Measurements from ENCODE around the gene NBAS. TPM values are rescaled to one million over a fixed set of nuclear protein-coding genes. Genes with fewer than 3 reads are reported as not detected.

The NBAS gene
- polyA plus RNA-seq, 1 of the 3 experiments (the other 2 are of a cell fraction): 12.0 TPM

GRCh38 chr2:15225131-15225530, 336.0 kb downstream of the NBAS start:
- CTCF ChIA-PET: interaction anchor here (0.6 to 1.0 kb wide), 2 partner anchors 63 to 94 kb away, joined by 3 read pairs; no protein-coding TSS in a partner anchor
- TF ChIP-seq SMC3 (IDR thresholded peaks at IDR 0.05; ENCODE audit: low read depth, low read length): no peak
- TF ChIP-seq RFX5 (IDR thresholded peaks at IDR 0.05; ENCODE audit: low read length): no peak
- TF ChIP-seq, protein P1, sequence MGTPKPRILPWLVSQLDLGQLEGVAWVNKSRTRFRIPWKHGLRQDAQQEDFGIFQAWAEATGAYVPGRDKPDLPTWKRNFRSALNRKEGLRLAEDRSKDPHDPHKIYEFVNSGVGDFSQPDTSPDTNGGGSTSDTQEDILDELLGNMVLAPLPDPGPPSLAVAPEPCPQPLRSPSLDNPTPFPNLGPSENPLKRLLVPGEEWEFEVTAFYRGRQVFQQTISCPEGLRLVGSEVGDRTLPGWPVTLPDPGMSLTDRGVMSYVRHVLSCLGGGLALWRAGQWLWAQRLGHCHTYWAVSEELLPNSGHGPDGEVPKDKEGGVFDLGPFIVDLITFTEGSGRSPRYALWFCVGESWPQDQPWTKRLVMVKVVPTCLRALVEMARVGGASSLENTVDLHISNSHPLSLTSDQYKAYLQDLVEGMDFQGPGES (IDR thresholded peaks at IDR 0.05; ENCODE audit: low read depth, low read length): no peak
- TF ChIP-seq, protein P2, sequence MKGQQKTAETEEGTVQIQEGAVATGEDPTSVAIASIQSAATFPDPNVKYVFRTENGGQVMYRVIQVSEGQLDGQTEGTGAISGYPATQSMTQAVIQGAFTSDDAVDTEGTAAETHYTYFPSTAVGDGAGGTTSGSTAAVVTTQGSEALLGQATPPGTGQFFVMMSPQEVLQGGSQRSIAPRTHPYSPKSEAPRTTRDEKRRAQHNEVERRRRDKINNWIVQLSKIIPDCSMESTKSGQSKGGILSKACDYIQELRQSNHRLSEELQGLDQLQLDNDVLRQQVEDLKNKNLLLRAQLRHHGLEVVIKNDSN (IDR thresholded peaks at IDR 0.05; ENCODE audit: borderline replicate concordance, low read depth): no peak
- no peak for TF ChIP-seq MAX (IDR thresholded peaks at IDR 0.05; ENCODE audit: low read depth)
- TF ChIP-seq, protein P3, sequence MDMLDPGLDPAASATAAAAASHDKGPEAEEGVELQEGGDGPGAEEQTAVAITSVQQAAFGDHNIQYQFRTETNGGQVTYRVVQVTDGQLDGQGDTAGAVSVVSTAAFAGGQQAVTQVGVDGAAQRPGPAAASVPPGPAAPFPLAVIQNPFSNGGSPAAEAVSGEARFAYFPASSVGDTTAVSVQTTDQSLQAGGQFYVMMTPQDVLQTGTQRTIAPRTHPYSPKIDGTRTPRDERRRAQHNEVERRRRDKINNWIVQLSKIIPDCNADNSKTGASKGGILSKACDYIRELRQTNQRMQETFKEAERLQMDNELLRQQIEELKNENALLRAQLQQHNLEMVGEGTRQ (IDR thresholded peaks at IDR 0.05; ENCODE audit: borderline replicate concordance, low read depth, low read length): no peak
- no peak for TF ChIP-seq TCF12 (IDR thresholded peaks at IDR 0.05)
- TF ChIP-seq POLR2AphosphoS5 (IDR thresholded peaks at IDR 0.05; ENCODE audit: low read depth, low read length): no peak
- no peak for TF ChIP-seq MEF2A (IDR thresholded peaks at IDR 0.05; ENCODE audit: borderline replicate concordance, low read depth)
- TF ChIP-seq NRF1 (IDR thresholded peaks at IDR 0.05; ENCODE audit: low read depth, low read length): no peak
- TF ChIP-seq REST (IDR thresholded peaks at IDR 0.05; ENCODE audit: low read depth, low read length): no peak
- no peak for TF ChIP-seq JUND (IDR thresholded peaks at IDR 0.05)
- TF ChIP-seq NFIC (IDR thresholded peaks at IDR 0.05; ENCODE audit: borderline replicate concordance): no peak
- no peak for TF ChIP-seq GABPA (IDR thresholded peaks at IDR 0.05; ENCODE audit: low read depth)
- TF ChIP-seq MXI1 (IDR thresholded peaks at IDR 0.05; ENCODE audit: low read depth, low read length): no peak
- TF ChIP-seq FOSL2 (IDR thresholded peaks at IDR 0.05; ENCODE audit: borderline replicate concordance, low read depth): no peak
- H3K27me3 ChIP-seq (ENCODE audit: insufficient read depth): no peaks in the 10 kb centered on the region
- peaks cover 6 to 24% of the 10 kb centered on the region in 2 experiments for H3K36me3 ChIP-seq (replicated peaks in 1 of 2; ENCODE audit: control insufficient read depth in 1 of 2, insufficient read depth in 2 of 2, low read length in 1 of 2)
- WGBS (ENCODE audit: low lambda C conversion rate): 95% methylated on average over 4 of the region's 4 CpGs
- H4K20me1 ChIP-seq (ENCODE audit: insufficient read depth): no peaks in the 10 kb centered on the region
- no peak overlapping the region for H3K4me2 ChIP-seq
- peaks cover 11 to 13% of the 10 kb centered on the region in 2 experiments; a peak in 3 of 4 replicates for H3K4me1 ChIP-seq (ENCODE audit: control insufficient read depth in 1 of 2, insufficient read depth in 2 of 2, low read depth in 1 of 2, low read length in 1 of 2)
- no peak for DNase-seq
- POLR2A ChIA-PET: no interaction called here
- H3K79me2 ChIP-seq (ENCODE audit: insufficient read depth): no peaks in the 10 kb centered on the region
- no peaks in the 10 kb centered on the region for H3K9me2 ChIP-seq
- no peak overlapping the region for H2AFZ ChIP-seq (ENCODE audit: low read depth)
- no peak overlapping the region for H3K4me3 ChIP-seq (ENCODE audit: low read depth in 2 of 2, low read length in 1 of 2)
- peaks cover 8% of the 10 kb centered on the region; the same call in 1 of the 2 replicates for H3K9me3 ChIP-seq
- H3K9ac ChIP-seq: no peak overlapping the region
- H3K27ac ChIP-seq (ENCODE audit: low read depth in 2 of 2, low read length in 1 of 2): no peak overlapping the region
- H3F3A ChIP-seq (replicated peaks; ENCODE audit: insufficient read depth): peaks cover 4% of the 10 kb centered on the region

Data from SK-N-SH (cell line).